ENCODE measurements around the gene TNFSF8.

TNFSF8 gene

GRCh38 chr9:114902786-114903524 lies 27.4 kb downstream of the TNFSF8 start:
- Histone ChIP-seq H4K20me1 (ENCODE audit: insufficient read depth, low read length) (no peaks in the 10 kb centered on the region), H3K27me3 (ENCODE audit: low read depth, low read length) (peaks cover 34% of the 10 kb centered on the region), H3K9me3 (ENCODE audit: insufficient read depth, low read length) (no peaks in the 10 kb centered on the region), H3K4me1 (ENCODE audit: low read length) (peaks cover 36% of the 10 kb centered on the region), H2AFZ (ENCODE audit: low read depth, low read length) (no peak overlapping the region), H3K79me2 (ENCODE audit: low read length) (no peaks in the 10 kb centered on the region), H3K4me2 (ENCODE audit: low read length) (no peak overlapping the region), H3K36me3 (replicated peaks; ENCODE audit: low read depth, low read length) (no peaks in the 10 kb centered on the region), H3K4me3 (ENCODE audit: low read length) (no peak overlapping the region), H3K9ac (ENCODE audit: low read length) (no peak overlapping the region), H3K27ac (ENCODE audit: low read length) (no peak overlapping the region)
- no peak for TF ChIP-seq CTCF (IDR thresholded peaks at IDR 0.05; ENCODE audit: low read depth, low read length)
- TF ChIP-seq EZH2phosphoT487 (IDR thresholded peaks at IDR 0.05; ENCODE audit: low read depth), result no peak

GRCh38 chr9:114900942-114901802 lies 29.2 kb downstream of the TNFSF8 start:
- Histone ChIP-seq H3K36me3 (replicated peaks; ENCODE audit: low read depth, low read length) (no peaks in the 10 kb centered on the region), H3K4me1 (ENCODE audit: low read length) (peaks cover 28% of the 10 kb centered on the region), H3K27ac (ENCODE audit: low read length) (no peak overlapping the region)

GRCh38 chr9:114899995-114900394 lies 30.4 kb downstream of the TNFSF8 start:
- no peaks in the 10 kb centered on the region for H3K9me3 ChIP-seq (ENCODE audit: insufficient read depth, low read length)
- no peak overlapping the region for H3K4me2 ChIP-seq (ENCODE audit: low read length)
- H2AFZ ChIP-seq (ENCODE audit: low read depth, low read length), result no peak overlapping the region
- H3K27me3 ChIP-seq (ENCODE audit: low read depth, low read length), result peaks cover 25% of the 10 kb centered on the region
- no peaks in the 10 kb centered on the region for H3K36me3 ChIP-seq (replicated peaks; ENCODE audit: low read depth, low read length)
- H3K27ac ChIP-seq (ENCODE audit: low read length), result no peak overlapping the region
- no peak for TF ChIP-seq CTCF (IDR thresholded peaks at IDR 0.05; ENCODE audit: low read depth, low read length)
- no peak for TF ChIP-seq EZH2phosphoT487 (IDR thresholded peaks at IDR 0.05; ENCODE audit: low read depth)
- H4K20me1 ChIP-seq (ENCODE audit: insufficient read depth, low read length), result no peaks in the 10 kb centered on the region
- no peak overlapping the region for H3K9ac ChIP-seq (ENCODE audit: low read length)
- peaks cover 36% of the 10 kb centered on the region for H3K4me1 ChIP-seq (ENCODE audit: low read length)
- no peaks in the 10 kb centered on the region for H3K79me2 ChIP-seq (ENCODE audit: low read length)
- H3K4me3 ChIP-seq (ENCODE audit: low read length), result no peak overlapping the region

More at GRCh38 chr9:114900942-114901802, 29.2 kb downstream of the TNFSF8 start:
- TF ChIP-seq CTCF (IDR thresholded peaks at IDR 0.05; ENCODE audit: low read depth, low read length) (no peak), EZH2phosphoT487 (IDR thresholded peaks at IDR 0.05; ENCODE audit: low read depth) (no peak)
- Histone ChIP-seq H3K27me3 (ENCODE audit: low read depth, low read length) (peaks cover 25% of the 10 kb centered on the region), H3K79me2 (ENCODE audit: low read length) (no peaks in the 10 kb centered on the region), H3K9me3 (ENCODE audit: insufficient read depth, low read length) (no peaks in the 10 kb centered on the region), H3K4me3 (ENCODE audit: low read length) (no peak overlapping the region), H4K20me1 (ENCODE audit: insufficient read depth, low read length) (no peaks in the 10 kb centered on the region), H2AFZ (ENCODE audit: low read depth, low read length) (no peak overlapping the region), H3K9ac (ENCODE audit: low read length) (no peak overlapping the region), H3K4me2 (ENCODE audit: low read length) (no peak overlapping the region)

GRCh38 chr9:114899461-114899860 lies 30.9 kb downstream of the TNFSF8 start:
- no peaks in the 10 kb centered on the region for H4K20me1 ChIP-seq (ENCODE audit: insufficient read depth, low read length)
- peaks cover 25% of the 10 kb centered on the region for H3K27me3 ChIP-seq (ENCODE audit: low read depth, low read length)
- H3K4me2 ChIP-seq (ENCODE audit: low read length), result no peak overlapping the region
- no peaks in the 10 kb centered on the region for H3K9me3 ChIP-seq (ENCODE audit: insufficient read depth, low read length)
- no peak overlapping the region for H3K9ac ChIP-seq (ENCODE audit: low read length)
- peaks cover 39% of the 10 kb centered on the region for H3K4me1 ChIP-seq (ENCODE audit: low read length)
- no peaks in the 10 kb centered on the region for H3K36me3 ChIP-seq (replicated peaks; ENCODE audit: low read depth, low read length)
- H3K27ac ChIP-seq (ENCODE audit: low read length), result no peak overlapping the region
- H2AFZ ChIP-seq (ENCODE audit: low read depth, low read length), result no peak overlapping the region
- H3K79me2 ChIP-seq (ENCODE audit: low read length), result no peaks in the 10 kb centered on the region
- no peak overlapping the region for H3K4me3 ChIP-seq (ENCODE audit: low read length)
- TF ChIP-seq EZH2phosphoT487 (IDR thresholded peaks at IDR 0.05; ENCODE audit: low read depth) (no peak), CTCF (IDR thresholded peaks at IDR 0.05; ENCODE audit: low read depth, low read length) (no peak)
